GM23248 (cell line): ENCODE data around the gene HMGN5. TPM values are rescaled to one million over a fixed set of nuclear protein-coding genes. Genes with fewer than 3 reads are reported as not detected.
A peak's percentile ranks its signal among the peaks of the same experiment; 100 is the strongest.

Source experiments
- DNase-seq: peaks from one replicate; pipeline ENCODE4 v3.0.0-alpha.2; 2015
- H2AFZ ChIP-seq: fragments of 200-600 bp; sonication (generic); 2 replicates; pipeline ENCODE4 v1.6.1; 2016; ENCODE audit warnings: antibody characterized with exemption
- H3F3A ChIP-seq: fragments of 200-600 bp; sonication (generic); 2 replicates; pipeline ENCODE4 v1.6.1; 2016; ENCODE audit warnings: mild to moderate bottlenecking, antibody characterized with exemption, mixed run types; ENCODE audit not compliant: insufficient read depth
- H3K27ac ChIP-seq: fragments of 200-600 bp; sonication (generic); 2 replicates; pipeline ENCODE4 v1.5.1; 2016; ENCODE audit warnings: mild to moderate bottlenecking
- H3K27me3 ChIP-seq: fragments of 200-600 bp; sonication (generic); replicated peaks from 2 replicates; pipeline ENCODE4 v1.6.1; 2016; ENCODE audit warnings: mild to moderate bottlenecking; ENCODE audit not compliant: insufficient read depth
- H3K36me3 ChIP-seq: fragments of 200-600 bp; sonication (generic); 2 replicates; pipeline ENCODE4 v1.6.1; 2016; ENCODE audit warnings: low read depth, mild to moderate bottlenecking
- H3K4me1 ChIP-seq: fragments of 200-600 bp; sonication (generic); 2 replicates; pipeline ENCODE4 v1.6.1; 2016; ENCODE audit warnings: mild to moderate bottlenecking; ENCODE audit not compliant: insufficient read depth
- H3K4me2 ChIP-seq: fragments of 200-600 bp; sonication (generic); one replicate; pipeline ENCODE4 v1.6.1; 2016; ENCODE audit warnings: mild to moderate bottlenecking; ENCODE audit not compliant: unreplicated experiment
- H3K4me3 ChIP-seq: fragments of 200-600 bp; sonication (generic); 2 replicates; pipeline ENCODE4 v1.5.1; 2016; ENCODE audit warnings: mild to moderate bottlenecking
- H3K79me2 ChIP-seq: fragments of 200-600 bp; sonication (generic); 2 replicates; pipeline ENCODE4 v1.6.1; 2016; ENCODE audit warnings: mild to moderate bottlenecking; ENCODE audit not compliant: insufficient read depth
- H3K9ac ChIP-seq: fragments of 200-600 bp; sonication (generic); 2 replicates; pipeline ENCODE4 v1.6.1; 2016; ENCODE audit warnings: mild to moderate bottlenecking
- H3K9me2 ChIP-seq: fragments of 200-600 bp; sonication (generic); 2 replicates; pipeline ENCODE4 v1.6.1; 2016; ENCODE audit warnings: mixed run types, mild to moderate bottlenecking, moderate library complexity; ENCODE audit not compliant: insufficient read depth
- H3K9me3 ChIP-seq: fragments of 200-600 bp; sonication (generic); one replicate; pipeline ENCODE4 v1.6.1; 2017; ENCODE audit warnings: low read depth
- H4K20me1 ChIP-seq: fragments of 200-600 bp; sonication (generic); 2 replicates; pipeline ENCODE4 v1.6.0; 2016; ENCODE audit not compliant: insufficient read depth
- EZH2 ChIP-seq: fragments of 200-600 bp; sonication (generic); IDR thresholded peaks from 2 replicates; pipeline ENCODE4 v1.6.1; 2018; ENCODE audit warnings: antibody characterized with exemption, mild to moderate bottlenecking; ENCODE audit not compliant: insufficient read depth, poor library complexity, severe bottlenecking
- EZH2phosphoT487 ChIP-seq: fragments of 200-600 bp; sonication (generic); IDR thresholded peaks from 2 replicates; pipeline ENCODE4 v1.6.1; 2018; ENCODE audit warnings: antibody characterized with exemption, moderate library complexity, mild to moderate bottlenecking, low read depth; ENCODE audit not compliant: insufficient read depth
- WGBS, 2 experiments: methylation state at CpG; one replicate each; pipeline ENCODE4 v1.1.6; 2015 to 2017; ENCODE audit warnings: low lambda C conversion rate in 2 of 2, low coverage in 1 of 2; ENCODE audit errors: missing lambda C conversion rate in 2 of 2; 5-methylcytosine and 5-hydroxymethylcytosine counted together
- in situ Hi-C: fragments of 300-500 bp; cut with MboI; formaldehyde crosslinking; loops from 2 replicates; pipeline ENCODE4 v1.15.0; 2020
- polyA plus RNA-seq: library from polyadenylated mRNA; unstranded; fragments of >200 nt; fragmentation: Nextera tagmentation; extraction: Ambion mirVana; gene quantifications from 2 replicates; pipeline ENCODE4 v1.2.1, GENCODE V29; 2016
- total RNA-seq: library from RNA; depleted of rRNA; stranded (reverse); fragments of >200 nt; shearing (Covaris generic); gene quantifications from 2 replicates; pipeline ENCODE4 v1.2.3, GENCODE V29; 2014

HMGN5 gene
- total and polyA plus RNA-seq, 2 experiments from 2014 or later = 1.3 to 3.7 TPM

DNA sequence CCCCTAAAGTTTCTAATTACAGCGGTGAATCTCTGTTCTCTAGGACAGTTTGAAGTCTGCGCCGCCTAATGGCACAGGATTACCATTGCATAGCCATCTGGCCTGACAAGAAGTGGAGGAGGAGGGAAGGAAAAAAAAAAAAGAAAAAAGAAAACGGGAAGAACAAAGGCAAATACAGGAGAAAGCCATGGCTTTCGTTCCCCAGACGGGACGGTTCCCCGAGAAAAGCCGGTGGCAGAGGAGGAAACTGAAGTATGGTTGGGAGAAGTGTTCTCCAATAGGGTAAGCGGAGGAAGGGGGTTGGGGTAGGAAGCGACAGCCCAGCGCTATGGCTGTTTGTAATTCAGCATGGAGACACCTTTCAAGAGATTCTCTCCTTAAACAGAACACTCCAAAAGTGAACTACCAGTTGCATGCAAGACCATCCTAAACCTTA lies 80.8 kb downstream of the HMGN5 start:
- H3K4me2 ChIP-seq = peak overlapping the region; percentile 95
- no peak for TF ChIP-seq EZH2phosphoT487
- H3K9me2 ChIP-seq = no peaks in the 10 kb centered on the region
- peak overlapping the region; percentile 81 for H3K4me3 ChIP-seq
- peak; percentile 74 for DNase-seq
- no peaks in the 10 kb centered on the region for H4K20me1 ChIP-seq
- H3K79me2 ChIP-seq = no peaks in the 10 kb centered on the region
- H3K27ac ChIP-seq = no peak overlapping the region
- H3K27me3 ChIP-seq = no peaks in the 10 kb centered on the region
- WGBS, 2 experiments = 0 to 1% methylated on average over 4 to 12 of the region's 12 CpGs
- H2AFZ ChIP-seq = peak overlapping the region; percentile 98
- no peaks in the 10 kb centered on the region for H3F3A ChIP-seq
- H3K9me3 ChIP-seq = no peaks in the 10 kb centered on the region
- peak overlapping the region; percentile 59 for H3K9ac ChIP-seq
- in situ Hi-C loops = no loop called here
- H3K36me3 ChIP-seq = no peaks in the 10 kb centered on the region
- H3K4me1 ChIP-seq = no peaks in the 10 kb centered on the region

DNA sequence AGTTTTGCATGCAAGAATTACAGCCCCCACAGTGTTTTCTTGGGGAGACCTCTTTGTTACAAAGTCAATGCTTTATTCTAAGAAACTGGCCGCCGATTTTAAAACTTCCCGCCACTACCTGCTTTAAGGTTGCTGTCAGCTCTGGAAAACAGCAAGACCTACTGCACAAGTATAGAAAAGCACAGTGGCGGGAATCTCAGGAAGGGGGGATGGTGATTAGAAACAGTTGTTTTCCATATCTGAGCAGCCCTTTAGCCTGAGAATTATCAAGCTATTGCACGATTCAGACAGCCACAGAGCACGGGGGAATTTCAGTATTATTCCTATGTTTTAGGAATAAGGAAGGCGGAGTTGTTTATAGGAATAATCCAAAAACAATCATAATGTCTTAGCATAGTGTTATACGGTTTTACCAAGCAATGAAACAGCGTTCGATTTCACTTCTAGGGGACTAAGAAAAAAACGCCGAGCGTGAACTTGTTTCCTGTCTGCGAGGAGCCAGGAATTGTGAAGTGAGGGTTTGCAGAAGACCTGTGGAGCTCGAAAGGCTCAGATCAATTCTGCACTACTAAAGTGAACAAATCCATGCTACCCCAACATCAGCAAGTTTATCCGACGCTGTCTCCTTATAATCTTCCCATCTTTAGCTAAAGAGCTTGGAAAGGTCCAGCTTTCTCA lies 81.3 kb downstream of the HMGN5 start:
- TF ChIP-seq EZH2 (no peak), EZH2phosphoT487 (no peak)
- H3K36me3 ChIP-seq = no peaks in the 10 kb centered on the region
- H2AFZ ChIP-seq = peak overlapping the region; percentile 98
- peak overlapping the region; percentile 81 for H3K4me3 ChIP-seq
- 0% methylated on average over 15 to 17 of the region's 17 CpGs for WGBS, 2 experiments
- no peaks in the 10 kb centered on the region for H3K27me3 ChIP-seq
- no peaks in the 10 kb centered on the region for H3F3A ChIP-seq
- no peaks in the 10 kb centered on the region for H3K9me2 ChIP-seq
- peak overlapping the region; percentile 59 for H3K9ac ChIP-seq
- no peak overlapping the region for H3K27ac ChIP-seq
- no peaks in the 10 kb centered on the region for H3K4me1 ChIP-seq
- in situ Hi-C loops = no loop called here
- DNase-seq = no peak
- no peaks in the 10 kb centered on the region for H3K79me2 ChIP-seq
- no peaks in the 10 kb centered on the region for H3K9me3 ChIP-seq
- H4K20me1 ChIP-seq = no peaks in the 10 kb centered on the region
- peak overlapping the region; percentile 95 for H3K4me2 ChIP-seq

DNA sequence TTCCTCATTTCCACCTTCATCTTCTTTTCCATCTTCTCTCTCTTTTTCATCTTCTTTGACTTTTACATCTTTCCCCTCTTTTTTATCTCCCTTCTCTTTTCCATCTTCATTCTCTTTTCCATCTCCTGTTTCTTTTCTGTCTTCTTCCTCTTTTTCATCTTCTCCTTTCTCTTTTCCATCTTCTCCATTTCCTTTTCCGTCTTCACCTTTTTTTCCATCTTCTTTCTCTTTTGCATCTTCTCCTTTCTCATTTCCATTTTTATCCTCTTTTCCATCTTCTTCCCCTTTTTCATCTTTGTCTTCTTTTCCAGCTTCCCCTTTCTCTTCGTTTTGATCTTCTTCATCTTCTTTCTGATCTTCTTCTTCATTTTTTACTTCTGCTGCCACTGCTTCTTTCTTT lies 87.0 kb downstream of the HMGN5 start:
- no peak overlapping the region for H3K4me3 ChIP-seq
- no peaks in the 10 kb centered on the region for H3K36me3 ChIP-seq
- 65 to 89% methylated on average over 2 of the region's 2 CpGs for whole genome bisulfite sequencing, 2 experiments
- in situ Hi-C loops = no loop called here
- H3K4me2 ChIP-seq = no peak overlapping the region
- DNase-seq = no peak
- H3K27ac ChIP-seq = no peak overlapping the region
- H2AFZ ChIP-seq = no peak overlapping the region
- no peaks in the 10 kb centered on the region for H3K27me3 ChIP-seq
- no peaks in the 10 kb centered on the region for H4K20me1 ChIP-seq
- H3K9me3 ChIP-seq = no peaks in the 10 kb centered on the region
- no peaks in the 10 kb centered on the region for H3K9me2 ChIP-seq
- no peak overlapping the region for H3K9ac ChIP-seq
- no peak for TF ChIP-seq EZH2phosphoT487
- no peak for TF ChIP-seq EZH2
- no peaks in the 10 kb centered on the region for H3K4me1 ChIP-seq
- H3F3A ChIP-seq = no peaks in the 10 kb centered on the region
- H3K79me2 ChIP-seq = no peaks in the 10 kb centered on the region

DNA sequence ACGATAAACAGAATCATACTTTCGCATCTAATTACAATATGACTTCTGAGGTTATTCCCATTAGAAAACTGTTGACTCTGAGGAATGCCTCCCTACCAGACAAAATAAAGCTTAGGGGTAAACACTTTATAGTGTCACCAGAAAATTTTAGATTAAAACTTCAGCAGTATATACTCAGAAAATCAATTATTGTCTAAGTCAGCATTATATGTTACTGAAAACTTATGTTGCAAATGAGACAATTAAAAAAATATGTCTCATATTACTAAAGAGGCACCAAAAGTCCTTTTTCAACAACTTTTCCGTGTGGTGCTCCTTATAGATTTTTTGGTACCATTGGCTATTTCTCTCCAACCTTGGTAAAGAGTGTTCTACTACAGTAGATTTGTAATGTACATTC lies 91.4 kb downstream of the HMGN5 start:
- H3K4me1 ChIP-seq = no peaks in the 10 kb centered on the region
- no peak overlapping the region for H3K9ac ChIP-seq
- no peaks in the 10 kb centered on the region for H4K20me1 ChIP-seq
- WGBS, 2 experiments = 25 to 30% methylated on average over 3 of the region's 3 CpGs
- no peak overlapping the region for H3K4me3 ChIP-seq
- H3K9me2 ChIP-seq = no peaks in the 10 kb centered on the region
- no peaks in the 10 kb centered on the region for H3K9me3 ChIP-seq
- no peaks in the 10 kb centered on the region for H3K79me2 ChIP-seq
- H3K27me3 ChIP-seq = no peaks in the 10 kb centered on the region
- in situ Hi-C loops = no loop called here
- H3K4me2 ChIP-seq = no peak overlapping the region
- H3F3A ChIP-seq = no peaks in the 10 kb centered on the region
- DNase-seq = no peak
- no peak overlapping the region for H2AFZ ChIP-seq
- no peak overlapping the region for H3K27ac ChIP-seq
- TF ChIP-seq EZH2phosphoT487 (no peak), EZH2 (no peak)
- no peaks in the 10 kb centered on the region for H3K36me3 ChIP-seq
